Esophagus mucosa (tissue), 1 donor: ENCODE results near the gene TANGO2. TPM values are rescaled to one million over a fixed set of nuclear protein-coding genes. Genes with fewer than 3 reads are reported as not detected.

Source experiments
- ATAC-seq: fragments of 200-7000 bp; cut with Tn5 transposase; one replicate; pipeline ENCODE4 v1.9.1; 2020
- total RNA-seq: library from RNA; stranded (reverse); gene quantifications from one replicate; pipeline ENCODE4 v1.2.4, GENCODE V29; 2023
- donor health status: DM: yes; HTN: yes; CAD: no.

TANGO2 gene
- total RNA-seq, 1 donor from 2014 or later: 10.6 TPM

DNA sequence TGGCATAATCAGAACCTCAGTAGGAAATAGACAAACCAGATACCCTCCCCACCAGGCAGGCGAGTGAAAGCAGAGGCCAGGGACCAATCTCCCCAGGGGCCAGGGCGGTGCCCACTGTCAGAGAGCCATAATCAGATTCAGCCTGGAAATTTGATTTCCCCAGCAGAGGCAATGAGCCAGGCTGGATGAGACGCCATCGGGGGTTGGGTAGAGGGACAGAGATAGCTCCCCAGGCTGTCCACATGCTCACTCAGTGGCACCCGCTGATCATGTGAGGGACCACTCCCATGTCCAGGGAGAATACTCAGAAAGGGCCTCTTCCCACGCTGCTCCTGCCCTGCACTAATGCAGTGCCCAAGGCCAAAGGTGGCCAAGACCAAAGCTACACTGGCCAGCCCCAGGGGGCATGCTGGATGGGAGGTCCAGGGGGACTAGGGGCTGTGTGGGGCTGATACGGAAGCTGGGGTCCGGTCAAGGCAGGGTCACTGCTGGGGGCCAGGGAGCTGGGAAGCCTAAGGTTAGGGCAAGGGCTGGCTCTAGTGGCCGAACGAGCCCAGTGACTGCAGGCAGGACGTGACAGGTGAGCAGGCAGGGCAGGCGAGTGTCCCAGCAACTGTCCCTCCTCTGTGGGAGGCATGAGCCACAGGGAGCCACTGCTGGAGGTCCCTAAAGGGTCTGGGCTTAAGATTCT, 24.1 kb upstream of the TANGO2 start:
- no peak for ATAC-seq

GRCh38 chr22:19997561-19998231, 23.2 kb upstream of the TANGO2 start:
- ATAC-seq: no peak

DNA sequence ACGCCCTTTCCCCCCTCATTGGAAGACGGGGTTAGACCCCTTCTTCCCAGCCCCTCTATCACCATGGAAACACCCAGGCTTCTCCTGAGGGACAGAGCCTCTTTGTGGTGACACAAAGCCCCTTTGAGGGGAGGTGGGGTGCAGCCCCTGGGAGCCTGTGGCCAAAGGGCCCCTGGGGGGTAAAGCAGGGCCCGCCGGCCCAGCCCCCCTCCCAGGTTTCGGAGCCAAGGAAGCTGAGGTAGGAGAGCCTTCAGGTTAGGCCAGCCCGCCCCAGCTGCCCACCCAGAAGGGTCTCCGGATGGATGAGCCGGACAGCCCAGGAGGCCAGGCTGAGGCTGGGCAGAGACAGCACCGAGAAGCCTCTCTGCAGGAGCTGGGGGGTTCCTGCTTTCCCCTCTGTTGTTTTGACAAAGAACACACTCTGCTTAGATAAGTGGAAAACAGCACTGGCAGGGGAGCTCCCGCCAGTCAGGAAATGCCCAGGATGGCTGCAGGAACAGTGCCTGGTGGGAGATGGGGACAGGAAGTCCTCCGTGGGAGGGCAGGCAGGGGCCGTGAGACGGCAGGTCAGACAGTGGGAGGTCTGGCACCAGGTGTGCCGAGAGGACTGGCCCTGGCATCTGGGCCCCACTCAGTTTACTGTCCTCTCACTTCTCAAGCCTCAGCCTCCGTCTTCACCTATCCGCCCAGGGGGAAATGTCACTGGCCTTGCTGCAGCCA, 22.5 kb upstream of the TANGO2 start:
- no peak for ATAC-seq

DNA sequence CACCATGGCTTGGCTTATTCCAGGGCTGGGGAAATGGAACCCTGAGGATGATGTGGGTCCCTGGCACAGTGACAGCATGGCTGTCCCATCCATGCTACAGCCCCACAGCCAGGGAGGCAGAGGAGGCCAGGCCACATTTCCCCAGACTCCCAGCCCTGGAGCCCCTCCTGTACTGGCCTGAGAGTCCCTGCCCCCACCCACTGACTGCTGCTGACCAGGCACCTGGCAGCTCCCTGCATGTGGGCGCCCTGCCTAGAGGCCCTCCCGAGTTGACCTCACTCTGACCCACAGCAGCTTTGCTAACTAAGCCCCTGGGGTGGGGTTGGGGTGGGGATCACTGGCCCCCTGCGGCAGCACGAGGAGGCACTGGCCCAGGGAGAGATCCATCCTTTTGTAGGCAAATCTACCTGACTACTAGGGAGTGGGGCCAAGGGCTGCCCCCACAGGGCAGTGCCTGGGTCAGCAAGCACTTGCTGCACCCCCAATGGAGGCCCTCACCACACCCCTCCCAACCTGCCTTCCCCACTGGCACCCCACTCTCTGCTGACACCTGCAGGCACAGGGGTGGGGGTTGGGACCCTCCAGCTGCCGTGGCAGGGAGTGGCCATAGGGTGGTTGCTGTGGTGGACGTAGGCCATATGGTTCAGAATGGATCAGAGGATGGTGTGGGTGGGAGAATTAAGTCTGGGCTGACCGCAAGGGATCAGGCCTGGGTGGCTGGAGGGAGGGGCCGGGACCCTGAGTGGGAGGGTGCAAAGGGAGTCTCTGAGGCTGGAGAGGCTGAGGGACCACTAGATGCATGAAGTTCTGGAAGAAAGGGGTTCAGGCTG, 21.7 kb upstream of the TANGO2 start:
- ATAC-seq: no peak

GRCh38 chr22:20000246-20001081, 20.4 kb upstream of the TANGO2 start:
- ATAC-seq: no peak

DNA sequence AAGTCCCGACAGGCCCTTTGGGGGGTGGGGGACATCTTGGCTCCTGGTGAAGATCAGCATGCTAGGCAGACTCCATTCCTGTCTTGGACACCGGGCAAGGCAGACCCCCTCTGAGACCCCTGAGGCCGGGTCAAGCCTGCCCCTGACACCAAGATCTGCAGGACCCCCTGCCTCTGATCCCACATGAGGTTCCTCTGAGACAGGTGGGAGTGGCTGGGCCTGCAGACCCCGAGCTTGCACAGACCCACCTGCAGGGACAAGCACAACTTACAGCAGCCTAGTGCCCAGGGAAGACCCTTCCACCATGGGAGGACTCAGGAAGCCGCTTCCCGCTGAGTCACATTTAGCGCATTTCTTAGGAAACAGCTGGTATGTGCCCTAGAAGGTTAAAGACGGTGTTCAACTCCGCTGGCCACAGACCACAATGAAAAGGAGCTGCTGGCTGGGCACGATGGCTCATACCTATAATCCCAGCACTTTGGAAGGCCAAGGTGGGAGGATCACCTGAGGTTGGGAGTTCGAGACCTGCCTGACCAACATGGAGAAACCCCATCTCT, 19.8 kb upstream of the TANGO2 start:
- no peak for ATAC-seq

DNA sequence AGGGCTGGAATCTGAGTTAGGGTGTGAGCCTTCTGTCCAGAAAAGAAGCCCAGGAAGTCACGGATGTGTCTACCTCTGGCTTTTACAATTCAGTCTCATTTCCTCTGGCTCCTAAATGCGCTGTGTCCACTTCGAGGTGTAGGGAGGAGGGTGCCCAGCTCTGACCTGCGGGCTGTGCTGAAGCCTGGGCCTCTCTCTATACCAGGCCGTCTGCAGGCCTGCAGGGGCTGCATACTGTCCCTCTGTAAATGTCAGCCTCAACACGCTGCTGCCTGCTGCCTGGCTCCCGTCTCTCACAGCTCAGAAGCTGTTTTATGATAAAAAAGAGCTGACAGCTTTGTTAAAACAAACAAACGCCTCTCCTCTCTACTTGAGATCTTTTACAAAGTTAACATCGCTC, 18.8 kb upstream of the TANGO2 start:
- ATAC-seq: no peak

- ATAC-seq: no peak
These were observed 18.3 kb upstream of the TANGO2 start for GRCh38 chr22:20002636-20003035.

GRCh38 chr22:20003304-20003703, 17.6 kb upstream of the TANGO2 start:
- no peak for ATAC-seq

GRCh38 chr22:20004464-20004863, 16.4 kb upstream of the TANGO2 start:
- ATAC-seq: no peak

DNA sequence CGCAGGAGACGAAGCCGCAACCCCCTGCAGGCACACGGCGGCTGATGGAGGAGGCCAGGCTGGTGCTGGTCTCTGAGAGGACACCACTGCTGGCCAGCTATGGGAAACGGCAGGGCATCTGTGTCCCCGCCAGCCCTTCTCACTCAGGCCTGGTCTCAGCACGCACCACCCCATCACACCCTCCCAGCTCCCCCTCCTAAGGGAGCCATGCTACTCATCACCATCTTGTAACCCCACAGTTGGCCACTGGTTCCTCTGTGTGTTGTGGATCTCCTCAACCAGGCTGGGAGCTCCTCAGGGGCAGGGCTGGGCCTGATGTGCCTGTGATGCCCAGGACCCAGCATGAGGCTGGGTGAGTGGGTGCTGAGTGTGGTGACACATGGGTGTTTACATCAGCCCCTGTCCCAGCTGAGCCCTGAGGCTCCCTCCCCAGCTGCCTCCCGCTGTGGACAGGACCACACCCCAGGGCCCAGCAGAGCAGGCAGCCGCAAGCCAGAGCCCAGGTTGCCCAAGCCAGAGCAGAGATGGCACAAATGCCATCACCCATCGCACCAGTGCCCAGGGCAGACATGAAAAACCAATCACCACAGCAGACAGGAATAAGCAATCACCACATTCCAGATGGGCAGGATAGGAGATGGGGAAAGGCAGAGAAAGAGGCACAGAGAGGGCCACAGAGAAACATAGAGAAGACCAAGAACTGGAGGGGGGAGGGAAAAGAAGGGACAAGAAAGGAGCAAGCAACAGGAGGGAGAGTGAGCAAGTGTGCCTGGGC, 12.5 kb upstream of the TANGO2 start:
- peak; percentile 10 for ATAC-seq

- no peak for ATAC-seq
These were observed 11.9 kb upstream of the TANGO2 start for GRCh38 chr22:20009018-20009491.

DNA sequence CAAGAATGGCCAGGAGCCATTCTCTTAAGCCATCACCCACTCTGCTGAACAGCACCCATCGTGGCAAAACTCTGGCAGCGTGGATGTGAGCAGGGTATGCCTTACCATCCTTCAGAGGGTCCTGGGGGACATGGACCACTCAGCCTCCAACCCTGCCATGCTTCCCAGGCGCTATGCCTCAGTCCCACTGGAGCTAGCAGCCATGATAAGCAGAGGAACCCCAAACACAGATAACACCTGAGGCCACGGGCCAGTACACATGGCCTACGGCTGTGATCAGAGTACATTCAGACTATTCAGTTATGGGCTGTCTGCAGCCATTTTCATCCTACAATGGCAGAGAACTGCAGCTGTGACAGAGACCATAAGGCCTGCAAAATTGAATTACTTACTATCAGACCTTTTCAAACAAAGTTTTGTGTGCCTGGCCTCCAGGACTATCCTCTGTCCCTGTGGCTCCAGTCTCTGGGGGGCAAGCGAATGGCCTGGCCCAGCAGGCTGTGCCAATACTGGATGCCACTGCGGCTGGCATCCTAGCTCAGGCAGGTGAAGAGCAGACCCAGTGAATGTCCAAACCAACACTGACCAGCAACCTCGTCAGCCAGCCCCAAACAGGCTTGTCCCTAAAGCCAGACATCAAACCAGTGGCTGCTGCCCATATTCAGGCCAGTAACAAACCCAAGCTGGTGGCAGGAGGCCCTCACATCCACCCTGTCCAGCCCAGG, 11.2 kb upstream of the TANGO2 start:
- ATAC-seq: no peak

- peak; percentile 12 for ATAC-seq
These were observed 10.4 kb upstream of the TANGO2 start for GRCh38 chr22:20010307-20011122.

DNA sequence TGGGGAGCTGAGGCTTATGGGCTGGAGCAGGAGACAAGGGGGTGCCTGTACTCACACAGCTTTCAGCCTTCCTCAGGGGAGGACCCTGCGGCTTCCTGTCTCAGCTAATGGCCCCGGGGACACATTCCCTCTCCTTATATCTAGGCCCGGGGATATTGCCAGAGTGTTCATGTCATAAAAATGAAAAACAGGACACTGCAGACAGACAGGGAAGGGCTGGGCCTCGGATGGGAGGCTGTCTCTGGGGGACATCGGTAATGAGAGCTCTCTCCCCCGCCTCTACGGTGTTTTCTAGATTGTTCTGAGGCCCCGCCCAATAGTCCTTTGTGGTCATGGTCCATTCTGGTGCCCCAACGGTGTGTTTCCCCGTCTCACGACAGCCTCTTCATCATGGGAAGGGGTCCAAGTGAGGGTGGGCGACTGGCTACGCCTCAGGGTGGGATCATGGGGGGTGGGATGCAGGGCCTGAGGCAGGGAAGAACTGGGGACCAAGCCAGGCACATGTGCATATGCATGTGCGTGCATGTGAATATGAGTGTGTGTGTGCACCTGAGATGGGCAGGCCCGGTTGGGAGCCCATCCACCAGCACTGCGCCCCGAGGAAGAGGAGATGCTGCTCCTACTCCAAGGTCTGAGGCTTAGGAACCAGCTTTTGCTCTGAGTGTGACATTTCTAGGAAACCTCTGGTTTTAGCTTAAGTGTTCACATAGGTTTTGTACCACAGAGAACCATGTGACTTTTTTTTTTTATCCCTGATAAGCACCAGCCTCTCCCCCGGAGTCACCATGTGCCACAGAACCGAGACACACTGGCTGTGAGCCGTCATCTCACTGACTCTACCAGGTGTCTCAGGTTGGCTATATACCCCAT, 9.6 kb upstream of the TANGO2 start:
- no peak for ATAC-seq

- no peak for ATAC-seq
These were observed 8.7 kb upstream of the TANGO2 start for GRCh38 chr22:20011993-20012740.

GRCh38 chr22:20012741-20013331, 8.1 kb upstream of the TANGO2 start:
- no peak for ATAC-seq
